Measurements from ENCODE around the gene OR4K14. TPM values are rescaled to one million over a fixed set of nuclear protein-coding genes. Genes with fewer than 3 reads are reported as not detected.
"Not testable (repeated sequence)": the region's sequence is repeated elsewhere in the genome, so short reads cannot be mapped to it uniquely, and the experiment has no call there.

Gene OR4K14, protein sequence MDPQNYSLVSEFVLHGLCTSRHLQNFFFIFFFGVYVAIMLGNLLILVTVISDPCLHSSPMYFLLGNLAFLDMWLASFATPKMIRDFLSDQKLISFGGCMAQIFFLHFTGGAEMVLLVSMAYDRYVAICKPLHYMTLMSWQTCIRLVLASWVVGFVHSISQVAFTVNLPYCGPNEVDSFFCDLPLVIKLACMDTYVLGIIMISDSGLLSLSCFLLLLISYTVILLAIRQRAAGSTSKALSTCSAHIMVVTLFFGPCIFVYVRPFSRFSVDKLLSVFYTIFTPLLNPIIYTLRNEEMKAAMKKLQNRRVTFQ
- not detected in 2 replicates for total RNA-seq

DNA sequence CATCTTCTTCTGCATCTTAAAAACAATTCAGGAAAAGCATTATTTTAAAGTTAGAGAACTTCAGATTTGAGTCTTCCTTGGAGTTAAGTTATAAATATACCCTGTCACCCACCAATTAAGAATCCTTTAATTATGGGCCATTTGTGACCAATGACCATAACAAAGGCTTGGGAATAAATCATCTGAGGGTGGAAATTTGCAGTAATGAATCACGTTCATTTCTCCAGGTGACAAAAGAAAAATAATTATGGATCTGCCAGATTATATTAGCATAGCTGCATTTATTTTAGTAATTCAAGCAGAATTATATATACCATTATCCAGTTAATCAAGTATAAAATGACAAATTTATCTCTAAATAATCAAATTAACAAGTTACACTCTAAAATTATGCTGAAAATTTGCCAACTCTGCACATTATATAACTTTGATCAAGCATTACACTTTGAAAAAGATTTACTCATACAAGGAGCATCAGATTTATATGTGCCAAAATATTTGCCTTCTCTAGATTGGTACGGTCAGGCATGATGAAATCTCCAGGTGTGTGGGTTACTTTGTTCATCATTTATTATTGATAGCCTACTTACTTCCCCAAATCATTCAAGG lies at the start of gene OR4K14:
OR4K14 (minus strand) TSS at position 51 of the 609 bp plus-strand sequence. CDS start 4,114 bp downstream, outside the sequence.
- no peak for DNase-seq (ENCODE audit: low read depth, low spot score)

GRCh38 chr14:20059745-20060144 lies 40.6 kb upstream of the OR4K14 start, which contains the start of gene OR4L1:
OR4L1 (plus strand) TSS chr14:20060045; CDS start chr14:20060045, 0 bp downstream.
- no peak for DNase-seq (ENCODE audit: low read depth, low spot score)

DNA sequence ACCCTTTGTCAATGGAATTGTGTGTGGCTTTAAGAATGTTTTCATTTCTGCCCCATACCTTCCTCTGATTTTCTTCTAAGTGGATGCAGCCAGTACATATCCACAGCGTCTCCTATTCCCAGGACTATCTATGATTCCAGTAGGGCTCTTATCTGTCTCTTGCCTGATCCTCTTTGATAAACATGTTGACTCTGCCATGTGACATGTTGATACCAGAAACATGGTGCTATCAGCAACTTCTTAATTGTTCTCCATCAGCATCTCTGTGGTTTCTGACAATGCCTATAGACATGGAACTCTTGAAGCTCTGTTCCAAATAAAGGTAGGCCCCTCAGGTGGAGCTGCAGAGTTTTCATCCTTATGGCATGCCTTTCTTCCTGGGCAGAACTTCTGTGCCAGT lies 29.1 kb upstream of the OR4K14 start:
- DNase-seq (ENCODE audit: low read depth, low spot score): no peak

DNA sequence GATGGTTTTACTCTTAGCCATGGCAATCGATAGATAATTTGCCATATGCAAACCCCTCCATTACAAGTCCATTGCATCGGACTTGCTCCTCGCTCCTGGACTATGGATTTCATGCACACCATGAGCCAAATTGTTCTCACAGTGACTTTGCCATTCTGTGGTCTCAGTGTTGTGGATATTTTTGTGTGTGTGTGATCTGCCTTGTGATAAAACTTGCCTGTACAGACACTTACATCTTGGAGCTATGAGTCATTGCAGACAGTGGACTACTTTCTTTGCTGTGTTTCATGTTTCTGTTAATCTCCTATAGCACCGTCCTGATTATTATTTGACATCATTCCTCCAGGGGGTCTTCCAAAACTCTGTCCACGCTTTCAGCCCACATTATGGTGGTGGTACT lies 25.1 kb upstream of the OR4K14 start:
- DNase-seq (ENCODE audit: low read depth, low spot score): no peak

- DNase-seq (ENCODE audit: low read depth, low spot score): no peak
Measured at GRCh38 chr14:20035938-20036337, 16.8 kb upstream of the OR4K14 start, which contains the start of gene OR4K13. OR4K13 (minus strand) TSS chr14:20036038; CDS start chr14:20034758, 1,280 bp downstream.

- DNase-seq (ENCODE audit: low read depth, low spot score): no peak
Measured at GRCh38 chr14:20035449-20035848, 16.3 kb upstream of the OR4K14 start.

DNA sequence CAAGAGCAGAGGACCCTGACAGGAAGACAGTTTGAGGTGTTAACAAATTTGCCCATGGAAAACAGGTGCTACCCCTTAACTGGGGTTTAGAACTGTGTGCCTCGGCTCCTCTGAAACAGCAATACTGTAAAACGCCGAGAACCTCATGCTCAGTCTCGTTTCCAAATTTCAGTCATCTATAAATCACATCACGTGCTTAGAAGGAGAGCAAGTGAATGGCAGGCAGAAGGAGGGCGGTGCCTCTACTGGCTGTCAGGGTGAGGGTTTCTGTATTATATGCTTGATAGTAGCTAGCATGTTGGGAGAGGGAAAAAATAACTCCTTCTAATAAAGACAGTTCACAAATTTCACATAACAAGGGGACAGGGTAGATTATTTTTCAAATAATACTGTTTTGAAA lies 12.0 kb upstream of the OR4K14 start:
- no peak for DNase-seq (ENCODE audit: low read depth, low spot score)

DNA sequence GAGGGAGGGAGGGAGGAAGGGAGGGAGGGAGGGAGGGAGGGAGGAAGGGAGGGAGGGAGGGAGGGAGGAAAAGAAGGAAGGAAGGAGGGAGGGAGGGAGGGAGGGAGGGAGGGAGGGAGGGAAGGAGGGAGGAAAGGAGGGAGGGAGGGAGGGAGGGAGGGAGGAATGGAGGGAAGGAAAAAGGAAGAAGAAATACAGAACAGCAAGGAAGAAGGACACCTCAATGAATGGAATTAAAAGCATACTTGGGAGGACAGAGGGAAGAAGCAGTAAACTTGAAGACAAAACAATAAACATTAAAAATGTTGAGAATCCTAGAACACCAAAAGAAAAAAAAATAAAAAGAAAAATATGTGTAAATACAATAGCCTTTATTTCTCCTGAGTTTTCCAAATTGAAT lies 11.0 kb downstream of the OR4K14 start:
- DNase-seq (ENCODE audit: low read depth, low spot score): no peak

- no peak for DNase-seq (ENCODE audit: low read depth, low spot score)
Measured at GRCh38 chr14:20002319-20002718, 16.8 kb downstream of the OR4K14 start.

DNA sequence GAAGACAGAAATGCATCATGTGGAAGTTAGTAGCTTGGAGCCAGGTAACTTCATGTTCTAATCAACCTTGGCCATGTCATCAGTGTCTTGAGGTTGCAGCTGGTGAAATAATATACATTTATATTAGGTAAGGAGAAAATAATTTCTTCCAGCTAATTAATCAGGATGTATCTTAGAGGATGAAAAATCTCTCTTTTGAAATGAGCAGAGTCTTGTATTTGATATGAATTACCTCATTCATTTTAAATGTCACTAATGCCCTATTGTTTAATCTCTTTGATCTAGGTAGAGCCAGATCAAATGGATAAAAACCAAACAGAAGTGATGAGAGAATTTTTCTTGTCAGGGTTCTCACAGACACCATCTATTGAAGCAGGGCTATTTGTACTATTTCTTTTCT lies 17.2 kb downstream of the OR4K14 start, which contains the start of gene OR4Q2:
OR4Q2 (plus strand) TSS at position 301 of the 400 bp plus-strand sequence.
- no peak for DNase-seq (ENCODE audit: low read depth, low spot score)

GRCh38 chr14:19993438-19993837 lies 25.7 kb downstream of the OR4K14 start:
- no peak for DNase-seq (ENCODE audit: low read depth, low spot score)

GRCh38 chr14:19975291-19975690 lies 43.8 kb downstream of the OR4K14 start, which contains the start of gene OR4K15:
OR4K15 (plus strand) TSS chr14:19975591; CDS start chr14:19975591, 0 bp downstream.
- no peak for DNase-seq (ENCODE audit: low read depth, low spot score)

DNA sequence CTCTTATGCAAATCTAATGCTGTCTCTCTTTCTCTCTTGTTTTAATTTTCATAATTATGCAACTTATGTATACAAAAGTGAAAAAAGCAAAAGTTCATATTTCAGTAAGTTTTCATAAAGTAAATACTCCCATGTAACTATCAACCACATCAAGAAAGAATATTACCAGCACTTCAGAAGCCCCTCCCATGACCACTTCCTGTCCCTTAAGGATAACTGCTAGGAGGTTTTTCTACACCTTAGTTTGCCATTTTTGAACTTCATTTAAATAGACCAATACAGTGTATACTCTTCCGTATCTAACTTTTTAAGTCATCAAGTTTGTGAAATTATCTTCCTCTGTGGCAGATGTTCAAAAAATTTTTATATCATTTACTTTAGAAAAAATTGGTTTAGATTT lies 44.3 kb downstream of the OR4K14 start:
- DNase-seq (ENCODE audit: low read depth, low spot score): no peak

DNA sequence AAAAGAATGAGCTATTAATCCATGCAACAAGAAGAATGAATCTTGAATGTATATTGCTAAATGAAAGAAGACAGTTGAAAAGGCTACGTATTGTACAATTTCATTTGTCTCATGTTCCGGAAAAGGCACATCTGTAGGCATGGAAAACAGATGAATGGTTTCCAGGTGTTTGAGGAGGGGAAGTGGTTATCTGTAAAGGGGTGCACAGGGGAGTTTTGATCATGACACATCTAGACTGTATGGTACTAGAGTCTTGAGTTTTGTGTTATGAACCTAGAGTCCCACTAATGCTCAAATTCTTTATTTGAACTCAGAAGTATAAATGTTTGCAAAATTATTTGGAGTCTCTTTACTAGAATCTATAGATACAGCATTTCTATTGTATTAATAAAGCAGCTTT lies 49.4 kb downstream of the OR4K14 start:
- not testable (repeated sequence) for DNase-seq (ENCODE audit: low read depth, low spot score)

Other genes starting within 250 kb of the OR4K14 start
- gene OR4M1, start 245.8 kb downstream of the OR4K14 start, total RNA-seq: not detected in 2 replicates
- gene OR4N2, start 215.5 kb downstream of the OR4K14 start, total RNA-seq: not detected in 2 replicates
- gene OR4K2, start 144.2 kb downstream of the OR4K14 start, total RNA-seq: not detected in 2 replicates
- gene OR4K5, start 98.7 kb downstream of the OR4K14 start, total RNA-seq: not detected in 2 replicates
- not detected in 2 replicates for gene OR4K1, start 88.4 kb downstream of the OR4K14 start, total RNA-seq
- gene OR4K15, start 43.7 kb downstream of the OR4K14 start, total RNA-seq: not detected in 2 replicates
- gene OR4Q2, start 17.1 kb downstream of the OR4K14 start, total RNA-seq: not detected in 2 replicates
- gene OR4K13, start 16.7 kb upstream of the OR4K14 start, total RNA-seq: not detected in 2 replicates
- gene OR4L1, start 40.7 kb upstream of the OR4K14 start, total RNA-seq: not detected in 2 replicates
- not detected in 2 replicates for gene OR4K17, start 91.4 kb upstream of the OR4K14 start, total RNA-seq
- not detected in 2 replicates for gene OR4N5, start 119.5 kb upstream of the OR4K14 start, total RNA-seq
- not detected in 2 replicates for gene OR11G2, start 171.6 kb upstream of the OR4K14 start, total RNA-seq
- gene OR11H6, start 204.4 kb upstream of the OR4K14 start, total RNA-seq: not detected in 2 replicates
- not detected in 2 replicates for gene OR11H7, start 209.7 kb upstream of the OR4K14 start, total RNA-seq
- not detected in 2 replicates for gene OR11H4, start 220.0 kb upstream of the OR4K14 start, total RNA-seq

Data from pulmonary artery endothelial cell (primary cell).